Effector CD8-positive, alpha-beta T cell (primary cell): ENCODE measurements around the gene TMEM151A.

Experiments used
- DNase-seq: peaks from one replicate; lab custom pipeline; 2025; lab: John Stamatoyannopoulos, UW

TMEM151A gene

GRCh38 chr11:66336234-66337102 lies 44.8 kb downstream of the TMEM151A start, which contains the start of gene RIN1:
Gene RIN1 (minus strand): TSS chr11:66336434. CDS start chr11:66336402, 32 bp downstream.
- no peak for DNase-seq

- DNase-seq = no peak
Observed at GRCh38 chr11:66337103-66337899, 45.6 kb downstream of the TMEM151A start.

- no peak for DNase-seq
Observed at GRCh38 chr11:66338276-66339161, 46.8 kb downstream of the TMEM151A start.

DNA sequence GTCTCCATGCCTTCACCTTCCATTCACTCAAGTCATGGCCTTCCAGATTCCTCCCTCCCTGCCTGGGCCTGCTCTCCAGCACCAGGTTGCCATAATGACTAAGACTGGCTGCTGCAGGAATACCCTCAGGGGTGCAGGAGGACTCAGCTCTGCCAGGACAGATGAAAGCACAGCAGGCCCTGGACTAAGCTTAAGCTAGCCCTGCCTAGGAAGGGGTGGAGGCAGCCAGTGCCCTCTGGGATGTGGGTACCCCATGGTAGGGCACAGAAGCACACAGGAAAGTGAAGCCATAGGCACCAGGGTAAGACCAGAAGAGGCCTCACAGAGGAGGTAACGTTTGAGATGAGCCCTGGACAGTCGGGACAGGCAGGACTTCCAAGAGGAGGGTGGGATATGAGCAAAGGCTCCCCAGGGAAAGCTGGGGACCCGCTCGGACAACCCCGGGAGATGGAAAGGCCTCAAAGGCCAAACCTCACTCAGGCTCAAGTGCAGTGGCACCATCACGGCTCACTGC lies 47.5 kb downstream of the TMEM151A start:
- no peak for DNase-seq

DNA sequence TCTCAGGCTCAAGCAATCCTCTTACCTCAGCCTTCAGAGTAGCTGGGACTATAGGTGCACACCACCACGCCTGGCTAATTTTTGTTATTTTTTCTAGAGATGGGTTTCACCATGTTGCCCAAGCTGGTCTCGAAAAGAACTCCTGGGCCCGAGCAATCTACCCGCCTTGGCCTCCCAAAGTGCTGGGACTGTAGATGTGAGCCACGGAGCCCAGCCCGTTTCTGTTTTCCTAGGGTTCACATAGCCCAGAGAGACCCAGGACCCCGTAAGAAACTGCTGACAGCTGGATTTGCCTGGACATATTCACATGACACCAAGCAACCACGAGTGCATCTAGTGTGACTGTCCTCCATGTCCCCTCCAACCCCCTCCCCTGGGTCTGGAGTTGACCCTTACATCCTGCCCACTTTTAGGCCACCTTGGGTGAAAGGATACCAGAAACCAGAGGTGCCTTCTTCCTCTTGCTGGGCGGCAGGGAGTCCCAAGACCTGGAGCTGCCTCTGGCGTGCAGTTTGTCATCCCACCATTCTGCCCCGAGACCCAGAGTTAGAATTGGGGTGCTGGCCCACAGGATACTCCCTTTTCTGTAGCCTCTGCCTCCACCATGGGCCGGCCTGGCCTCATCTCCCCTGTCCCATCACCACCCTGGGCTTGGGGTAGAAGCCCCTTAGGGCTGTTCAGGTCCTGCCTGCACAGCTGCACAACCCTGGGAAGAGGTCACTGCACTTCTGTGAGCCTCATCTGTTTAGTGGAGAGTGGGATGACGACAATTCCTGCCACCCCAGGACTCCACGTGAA lies 48.2 kb downstream of the TMEM151A start:
- DNase-seq = no peak

- DNase-seq = no peak
Observed at GRCh38 chr11:66340596-66341501, 49.2 kb downstream of the TMEM151A start.

DNA sequence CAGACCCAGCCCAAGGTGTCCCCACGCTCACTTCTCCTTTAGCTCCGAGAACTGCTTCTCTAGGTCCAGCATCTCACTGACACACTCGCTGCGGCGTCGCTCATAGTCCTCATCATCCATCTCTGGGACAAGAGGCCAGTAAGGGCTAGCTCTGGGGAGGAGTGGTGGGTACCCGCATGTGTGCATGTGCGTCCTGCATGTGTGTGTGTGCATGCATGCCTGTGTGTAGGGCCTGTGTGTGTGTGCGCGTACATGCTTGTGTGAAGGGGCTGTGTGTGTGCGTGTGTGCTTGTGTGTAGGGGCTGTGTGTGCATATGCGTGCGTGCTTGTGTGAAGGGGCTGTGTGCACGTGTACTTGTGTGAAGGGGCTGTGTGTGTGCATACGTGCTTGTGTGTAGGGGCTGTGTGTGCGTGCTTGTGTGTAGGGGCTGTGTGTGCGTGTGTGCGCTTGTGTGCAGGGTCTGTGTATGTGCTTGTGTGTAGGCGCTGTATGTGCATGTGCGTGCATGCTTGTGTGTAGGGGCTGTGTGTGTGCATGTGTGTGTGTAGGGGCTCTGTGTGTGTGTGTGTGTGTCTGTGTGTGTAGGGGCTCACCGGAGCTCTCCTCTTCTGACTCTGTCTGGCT lies 49.9 kb downstream of the TMEM151A start:
- no peak for DNase-seq

GRCh38 chr11:66343176-66343575 lies 51.5 kb downstream of the TMEM151A start:
- DNase-seq = no peak

GRCh38 chr11:66344550-66345315 lies 53.0 kb downstream of the TMEM151A start, which contains the start of gene BRMS1:
Gene BRMS1 (minus strand): TSS chr11:66345104. CDS start chr11:66342234, 2,870 bp downstream.
- peak; percentile 93 for DNase-seq

- DNase-seq = no peak
Observed at GRCh38 chr11:66345316-66345649, 53.6 kb downstream of the TMEM151A start.
